GM18907 (cell line): ENCODE measurements around the gene MYO1G.

Experiments used
- ATAC-seq: cut with Tn5 transposase; IDR thresholded peaks from one replicate; pipeline ENCODE4 v1.9.1; 2021; ENCODE audit warnings: mild to moderate bottlenecking, moderate library complexity; ENCODE audit not compliant: unreplicated experiment

MYO1G gene

GRCh38 chr7:44967571-44968446, 11.0 kb downstream of the MYO1G start:
- no peak for ATAC-seq

GRCh38 chr7:44966731-44967538, 11.9 kb downstream of the MYO1G start:
- no peak for ATAC-seq

- ATAC-seq, result no peak
These were observed 12.7 kb downstream of the MYO1G start for GRCh38 chr7:44965937-44966730.

GRCh38 chr7:44965441-44965903, 13.3 kb downstream of the MYO1G start:
- ATAC-seq, result no peak

DNA sequence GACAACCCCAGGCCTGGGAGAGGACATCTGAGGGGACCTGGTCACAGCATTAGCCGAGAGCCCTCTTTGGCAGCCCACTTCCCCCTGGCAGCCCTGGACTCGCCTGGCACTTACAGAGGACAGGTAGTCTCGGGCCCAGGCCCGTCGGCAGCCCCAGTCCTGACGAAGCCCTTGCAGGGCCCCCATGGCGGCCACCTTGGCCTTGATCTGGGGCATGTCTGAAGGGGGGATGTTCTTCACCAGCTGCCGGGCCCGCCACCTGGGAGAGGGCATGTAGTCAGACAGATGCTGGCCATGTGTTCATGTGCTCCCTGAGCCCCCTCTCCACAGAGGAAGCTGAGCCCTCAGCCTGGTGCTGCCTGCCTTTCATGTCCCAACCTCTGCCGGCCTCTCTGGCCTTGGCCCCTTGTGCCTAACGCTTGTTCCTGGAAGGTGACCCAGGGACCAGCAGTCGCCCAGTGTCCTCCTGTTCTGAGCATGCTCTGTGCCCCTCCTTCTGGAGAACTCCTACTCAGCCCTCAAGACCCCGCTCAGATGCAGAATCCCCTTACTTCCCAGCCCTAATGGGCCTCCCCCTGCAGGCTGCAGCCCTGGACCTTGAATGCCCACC, 13.9 kb downstream of the MYO1G start:
- ATAC-seq, result no peak

DNA sequence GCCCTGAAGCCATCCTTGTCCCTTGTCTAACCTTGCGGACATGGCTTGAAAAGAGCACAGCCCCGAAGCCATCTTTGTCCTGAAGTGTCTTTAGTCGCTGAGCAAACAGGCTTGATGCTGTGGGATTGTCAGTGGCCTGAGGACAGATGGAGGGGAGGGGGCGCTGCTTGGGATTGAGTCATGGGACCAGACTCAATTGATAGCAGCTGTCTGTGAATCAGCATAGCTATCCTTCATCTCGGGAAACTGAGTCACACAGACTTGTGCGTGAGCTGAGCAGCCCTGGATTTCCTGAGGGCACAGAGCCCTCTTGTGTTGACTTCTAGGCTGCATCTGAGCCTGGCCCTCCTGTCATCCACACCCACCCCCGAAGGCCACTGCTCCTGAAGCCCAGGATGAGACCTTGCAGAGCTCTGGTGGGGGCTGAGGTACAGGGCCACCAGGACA, 14.4 kb downstream of the MYO1G start:
- ATAC-seq, result no peak

DNA sequence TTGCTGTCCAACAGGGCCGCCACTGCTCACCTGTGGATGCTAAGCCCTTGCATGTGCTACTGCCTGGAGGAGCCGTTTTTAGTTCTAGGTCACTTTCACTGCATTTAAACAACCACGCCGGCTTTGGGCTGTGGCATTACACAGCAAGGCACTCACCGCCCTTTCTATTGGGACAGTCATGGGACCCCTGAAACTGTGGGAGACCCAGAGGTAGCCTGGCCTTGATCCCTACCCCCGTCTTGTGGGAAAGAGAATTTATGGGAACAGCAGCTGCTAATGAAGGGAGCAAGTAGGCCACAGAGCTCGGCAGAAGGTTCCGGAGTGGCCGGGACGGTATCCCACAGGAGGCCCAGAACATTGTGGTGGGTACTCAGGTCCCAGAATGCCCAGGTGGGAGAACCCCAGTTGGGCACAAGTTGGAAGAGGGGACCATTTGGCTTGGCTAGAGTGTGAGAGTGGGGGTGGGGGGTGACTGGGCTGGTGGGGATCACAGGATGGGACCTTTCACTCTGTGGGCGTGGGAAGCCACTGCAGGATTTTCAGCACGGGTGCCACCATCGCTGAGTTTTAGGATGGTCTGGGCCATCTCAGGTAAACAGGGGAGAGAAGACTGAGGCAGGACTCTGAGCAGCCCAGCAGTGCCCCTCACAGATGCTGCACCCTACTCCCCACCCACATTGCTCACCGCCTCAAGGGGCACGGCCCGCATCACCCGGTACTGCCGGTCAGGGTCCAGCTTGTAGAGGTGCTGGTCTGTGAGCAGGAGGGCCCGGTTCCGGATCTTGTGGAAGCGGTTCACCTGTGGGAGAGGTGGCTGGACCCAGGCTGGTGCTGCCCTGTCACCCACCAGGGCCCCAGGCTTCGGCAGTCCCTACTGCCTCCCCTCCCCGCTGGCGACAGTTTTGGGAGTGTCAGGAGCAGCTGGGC, 15.2 kb downstream of the MYO1G start:
- no peak for ATAC-seq

DNA sequence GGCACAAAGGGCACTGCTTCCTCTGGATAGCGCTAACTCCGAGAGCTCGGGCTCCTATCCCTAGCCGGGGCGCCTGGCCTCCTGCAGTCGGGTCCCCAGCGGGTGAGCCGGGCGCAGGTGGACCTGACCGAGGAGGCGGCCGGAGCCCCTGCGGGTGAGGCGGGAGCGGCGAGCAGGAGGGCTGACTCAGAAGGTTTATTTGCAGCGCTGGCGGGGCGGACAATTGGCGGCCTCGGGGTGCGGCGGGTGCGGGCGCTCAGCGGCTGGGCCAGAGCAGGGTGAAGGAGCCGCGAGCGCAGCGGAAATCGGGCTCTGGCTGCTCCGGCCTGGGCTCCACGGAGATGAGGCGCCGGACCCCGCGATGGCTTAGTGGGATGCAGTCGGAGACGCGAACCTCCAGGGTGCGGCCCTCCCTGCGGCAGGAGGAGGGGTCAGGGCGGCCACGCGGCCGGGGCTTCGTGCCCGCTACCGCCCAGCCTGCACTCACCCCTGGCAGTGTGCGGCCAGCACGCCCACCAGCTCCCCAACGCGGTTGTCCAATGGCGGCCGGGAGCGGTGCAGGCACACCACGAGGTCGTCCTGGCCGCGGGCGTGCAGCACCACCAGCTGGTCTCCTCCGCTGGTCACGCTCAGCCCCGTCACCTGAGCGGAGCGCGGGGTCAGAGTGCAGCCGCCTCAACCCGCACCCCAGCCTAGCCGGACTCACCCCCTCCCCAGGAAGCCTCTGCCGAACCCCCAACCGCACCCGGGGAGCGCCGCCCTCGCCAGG, 16.1 kb downstream of the MYO1G start:
- no peak for ATAC-seq

DNA sequence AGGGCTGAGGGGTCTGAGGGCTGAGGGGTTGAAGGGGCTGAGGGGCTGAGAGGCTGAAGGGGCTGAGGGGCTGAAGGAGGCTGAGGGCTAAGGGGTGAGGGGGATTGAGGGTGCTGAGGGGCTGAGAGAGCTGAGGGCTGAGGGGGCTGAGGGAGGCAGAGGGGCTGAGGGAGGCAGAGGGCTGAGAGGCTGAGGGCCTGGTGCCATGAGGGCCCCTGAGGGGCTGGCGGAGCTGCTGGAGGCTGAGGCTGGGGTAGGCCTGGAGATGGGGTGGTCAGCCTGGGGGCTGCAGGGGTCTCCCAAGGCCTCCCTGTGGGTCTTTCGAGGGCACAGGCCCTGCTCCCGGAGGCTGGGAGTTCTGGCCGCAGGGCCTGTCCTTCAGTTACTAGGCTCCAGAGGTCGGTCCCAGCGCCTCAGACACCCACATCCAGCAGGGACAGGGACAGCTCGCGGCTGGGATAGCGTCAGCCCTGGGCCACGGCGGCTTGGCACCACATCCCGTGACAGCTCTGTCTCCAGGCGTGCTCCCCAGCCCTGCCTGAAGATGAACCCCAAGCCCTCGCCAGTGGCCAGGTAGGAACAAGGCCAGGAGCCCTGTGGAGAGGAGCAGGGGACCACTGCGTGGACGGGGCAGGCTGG, 16.9 kb downstream of the MYO1G start:
- ATAC-seq, result no peak

DNA sequence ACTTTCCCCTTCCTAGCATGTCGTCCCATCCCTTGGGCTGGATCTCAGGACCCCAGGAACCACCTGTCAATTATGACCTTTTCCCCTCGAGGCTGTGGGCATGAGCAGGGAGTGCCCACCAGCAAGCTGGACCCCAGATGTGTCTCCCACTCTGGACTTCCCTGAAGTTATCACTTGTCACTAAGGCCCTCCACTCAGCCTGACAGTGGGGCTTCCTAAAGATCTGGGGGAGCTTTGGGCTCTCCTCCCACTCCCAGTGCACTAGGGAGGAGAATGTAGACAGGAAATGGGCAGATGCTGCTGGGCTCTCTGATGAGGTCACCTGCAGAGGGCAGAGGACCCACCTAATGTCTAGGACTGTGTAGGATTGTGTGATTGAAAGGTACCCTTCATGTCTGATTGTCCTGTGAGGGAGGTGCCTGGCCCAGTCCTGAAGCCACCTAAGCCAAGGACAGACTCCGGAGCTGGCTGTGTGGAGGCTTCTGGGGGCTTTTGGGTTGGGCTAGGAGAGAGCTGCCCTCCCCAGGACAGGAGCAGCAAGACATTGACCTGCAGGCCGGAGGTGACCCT, 18.7 kb downstream of the MYO1G start:
- no peak for ATAC-seq

- ATAC-seq, result no peak
These were observed 19.3 kb downstream of the MYO1G start for GRCh38 chr7:44959433-44959951.

- no peak for ATAC-seq
These were observed 20.0 kb downstream of the MYO1G start for GRCh38 chr7:44958645-44959344.

DNA sequence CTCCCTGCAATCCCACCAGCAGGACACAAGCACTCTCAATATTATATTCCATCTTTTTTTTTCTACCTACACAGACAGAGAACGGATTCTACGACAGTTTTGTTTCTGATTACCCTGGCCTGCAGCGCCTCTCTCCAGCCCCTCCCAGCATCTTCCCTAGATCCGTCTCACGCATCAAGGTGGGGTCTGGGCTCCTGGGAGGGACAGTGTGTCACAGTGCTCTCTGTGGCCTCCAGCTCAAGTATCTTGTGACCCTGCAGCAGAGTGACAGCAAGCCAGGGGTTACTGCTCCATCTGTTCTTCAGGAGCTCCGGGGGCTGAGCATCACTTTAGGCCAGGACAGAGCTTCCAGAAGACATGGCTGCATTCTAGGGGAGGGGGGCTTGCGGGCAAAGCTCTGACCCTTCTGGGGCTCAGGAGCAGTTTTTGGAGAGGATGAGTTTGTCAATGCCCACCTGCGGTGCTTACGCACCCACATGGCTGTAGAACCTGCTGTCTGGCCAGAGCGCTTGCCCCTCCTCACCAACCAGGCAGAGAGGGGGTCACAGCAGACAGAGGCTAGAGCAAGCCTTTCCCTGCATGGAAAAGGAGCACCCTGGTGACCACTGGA, 22.6 kb downstream of the MYO1G start:
- no peak for ATAC-seq

DNA sequence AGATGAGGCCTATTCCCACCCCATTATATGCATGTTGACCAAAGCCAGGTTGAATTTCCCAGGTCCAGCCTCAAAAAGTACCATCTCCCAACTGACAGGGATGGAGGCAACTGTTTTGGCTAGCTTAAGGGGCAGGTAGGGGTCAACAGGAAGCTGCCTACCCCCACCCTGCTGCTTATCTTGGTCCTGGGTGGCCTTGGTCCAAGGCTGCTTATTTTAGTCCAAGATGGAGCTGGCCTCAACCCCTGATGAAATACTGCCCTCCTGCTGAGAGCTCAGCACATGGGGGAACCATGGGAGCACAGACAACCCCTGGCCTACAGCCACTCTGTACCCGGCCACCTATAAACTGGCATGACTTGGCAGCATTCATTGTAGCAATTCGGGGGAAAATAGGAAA, 23.1 kb downstream of the MYO1G start:
- no peak for ATAC-seq

GRCh38 chr7:44953156-44953555, 25.7 kb downstream of the MYO1G start:
- no peak for ATAC-seq

DNA sequence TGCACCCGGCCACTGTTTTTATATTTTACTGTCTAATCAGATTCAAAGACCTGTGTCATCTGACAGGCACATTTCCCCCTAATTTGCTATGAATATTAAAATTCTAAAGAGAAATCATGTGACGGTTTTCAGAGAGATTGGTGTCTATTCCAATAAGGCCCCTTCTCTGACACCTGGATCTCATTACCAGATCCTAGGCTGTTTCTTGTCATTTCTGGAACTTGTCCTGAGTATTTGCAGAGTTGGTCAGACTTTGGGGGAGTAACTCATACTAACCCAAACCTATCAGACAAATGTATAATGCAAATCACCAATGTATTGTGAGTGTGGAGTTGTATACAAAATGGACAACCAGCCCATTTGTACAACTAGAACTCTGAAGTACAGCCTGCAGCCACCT, 29.5 kb downstream of the MYO1G start:
- no peak for ATAC-seq

GRCh38 chr7:44945479-44945878, 33.3 kb downstream of the MYO1G start:
- ATAC-seq, result no peak
